ENCODE results near the gene ANKRD35.

Gene ANKRD35

GRCh38 chr1:145908653-145909052 lies 23.0 kb upstream of the ANKRD35 start:
- DNase-seq (no peak), ATAC-seq (replicated peaks) (no peak)
- H3K27me3 Mint-ChIP-seq, result no peaks in the 10 kb centered on the region
- no peak overlapping the region for H3K4me3 Mint-ChIP-seq
- H3K9me3 Mint-ChIP-seq, result no peaks in the 10 kb centered on the region
- peaks cover 40 to 50% of the 10 kb centered on the region in 2 donors for H3K36me3 Mint-ChIP-seq
- no peak overlapping the region for H3K27ac Mint-ChIP-seq
- H3K4me1 Mint-ChIP-seq, result peaks cover 14 to 22% of the 10 kb centered on the region in 2 donors

- DNase-seq, result no peak
- Mint-ChIP-seq H3K4me1 (peaks cover 7 to 13% of the 10 kb centered on the region in 2 donors), H3K36me3 (peaks cover 33 to 38% of the 10 kb centered on the region in 2 donors), H3K27me3 (no peaks in the 10 kb centered on the region), H3K27ac (no peak overlapping the region), H3K4me3 (no peak overlapping the region), H3K9me3 (no peaks in the 10 kb centered on the region)
- ATAC-seq (replicated peaks), result no peak
Observed at GRCh38 chr1:145906954-145907753, 21.5 kb upstream of the ANKRD35 start.

- no peaks in the 10 kb centered on the region for H3K4me1 Mint-ChIP-seq
- no peaks in the 10 kb centered on the region for H3K27me3 Mint-ChIP-seq
- ATAC-seq (replicated peaks), result no peak
- no peak overlapping the region for H3K27ac Mint-ChIP-seq
- H3K4me3 Mint-ChIP-seq, result no peak overlapping the region
- DNase-seq, result no peak
- no peaks in the 10 kb centered on the region for H3K9me3 Mint-ChIP-seq
- H3K36me3 Mint-ChIP-seq, result peaks cover 24 to 35% of the 10 kb centered on the region in 2 donors
Observed at GRCh38 chr1:145901312-145902021, 15.8 kb upstream of the ANKRD35 start.

- no peak for DNase-seq
- no peak overlapping the region for H3K4me3 Mint-ChIP-seq
- no peaks in the 10 kb centered on the region for H3K9me3 Mint-ChIP-seq
- no peak overlapping the region for H3K27ac Mint-ChIP-seq
- H3K27me3 Mint-ChIP-seq, result no peaks in the 10 kb centered on the region
- ATAC-seq (replicated peaks), result no peak
- H3K4me1 Mint-ChIP-seq, result no peaks in the 10 kb centered on the region
- peaks cover 28 to 35% of the 10 kb centered on the region in 2 donors for H3K36me3 Mint-ChIP-seq
Observed at GRCh38 chr1:145898756-145899155, 13.1 kb upstream of the ANKRD35 start.

- no peak overlapping the region for H3K27ac Mint-ChIP-seq
- ATAC-seq (replicated peaks) (no peak), DNase-seq (no peak)
- no peak overlapping the region for H3K4me3 Mint-ChIP-seq
- H3K27me3 Mint-ChIP-seq, result no peaks in the 10 kb centered on the region
- peaks cover 27 to 42% of the 10 kb centered on the region in 2 donors for H3K36me3 Mint-ChIP-seq
- H3K4me1 Mint-ChIP-seq, result no peaks in the 10 kb centered on the region
- no peaks in the 10 kb centered on the region for H3K9me3 Mint-ChIP-seq
Observed at GRCh38 chr1:145897969-145898368, 12.3 kb upstream of the ANKRD35 start.

- Mint-ChIP-seq H3K9me3 (no peaks in the 10 kb centered on the region), H3K36me3 (peaks cover 19 to 28% of the 10 kb centered on the region in 2 donors), H3K27me3 (no peaks in the 10 kb centered on the region), H3K27ac (no peak overlapping the region), H3K4me3 (no peak overlapping the region), H3K4me1 (no peaks in the 10 kb centered on the region)
- DNase-seq (no peak), ATAC-seq (replicated peaks) (no peak)
Observed at GRCh38 chr1:145895471-145895870, 9.8 kb upstream of the ANKRD35 start.

- Mint-ChIP-seq H3K27ac (no peak overlapping the region), H3K36me3 (peaks cover 16 to 25% of the 10 kb centered on the region in 2 donors), H3K9me3 (no peaks in the 10 kb centered on the region), H3K4me1 (no peaks in the 10 kb centered on the region), H3K4me3 (no peak overlapping the region), H3K27me3 (no peaks in the 10 kb centered on the region)
- no peak for ATAC-seq (replicated peaks)
- no peak for DNase-seq
Observed at GRCh38 chr1:145893306-145894055, 7.8 kb upstream of the ANKRD35 start.

GRCh38 chr1:145892486-145893087 lies 6.9 kb upstream of the ANKRD35 start:
- no peaks in the 10 kb centered on the region for H3K4me1 Mint-ChIP-seq
- no peak for ATAC-seq (replicated peaks)
- DNase-seq, result no peak
- no peak overlapping the region for H3K27ac Mint-ChIP-seq
- H3K27me3 Mint-ChIP-seq, result no peaks in the 10 kb centered on the region
- no peak overlapping the region for H3K4me3 Mint-ChIP-seq
- no peaks in the 10 kb centered on the region for H3K9me3 Mint-ChIP-seq
- peaks cover 13 to 21% of the 10 kb centered on the region in 2 donors for H3K36me3 Mint-ChIP-seq

- Mint-ChIP-seq H3K4me3 (no peak overlapping the region), H3K9me3 (no peaks in the 10 kb centered on the region), H3K27ac (no peak overlapping the region), H3K36me3 (peaks cover 10 to 14% of the 10 kb centered on the region in 2 donors), H3K4me1 (peaks cover under 1 to 1% of the 10 kb centered on the region in 2 donors), H3K27me3 (no peaks in the 10 kb centered on the region)
- ATAC-seq (replicated peaks), result peak; percentile 55 to 76
- DNase-seq, result peak; percentile 12
Observed at GRCh38 chr1:145891587-145892485, 6.2 kb upstream of the ANKRD35 start.

GRCh38 chr1:145891143-145891542 lies 5.5 kb upstream of the ANKRD35 start:
- H3K36me3 Mint-ChIP-seq, result peaks cover 6 to 9% of the 10 kb centered on the region in 2 donors
- ATAC-seq (replicated peaks), result no peak
- H3K9me3 Mint-ChIP-seq, result no peaks in the 10 kb centered on the region

GRCh38 chr1:145889722-145890121 lies 4.1 kb upstream of the ANKRD35 start:
- H3K27ac Mint-ChIP-seq, result no peak overlapping the region

More at GRCh38 chr1:145891143-145891542, 5.5 kb upstream of the ANKRD35 start:
- Mint-ChIP-seq H3K27me3 (no peaks in the 10 kb centered on the region), H3K4me1 (peaks cover 2 to 8% of the 10 kb centered on the region in 2 donors), H3K4me3 (no peak overlapping the region), H3K27ac (no peak overlapping the region)
- no peak for DNase-seq

GRCh38 chr1:145887631-145888030 lies 2.0 kb upstream of the ANKRD35 start:
- H3K36me3 Mint-ChIP-seq, result no peaks in the 10 kb centered on the region
- DNase-seq (no peak), ATAC-seq (replicated peaks) (no peak)
- peaks cover 12 to 31% of the 10 kb centered on the region in 2 donors for H3K4me1 Mint-ChIP-seq
- H3K27ac Mint-ChIP-seq, result no peak overlapping the region
- no peaks in the 10 kb centered on the region for H3K9me3 Mint-ChIP-seq
- peaks cover 15 to 21% of the 10 kb centered on the region in 2 donors for H3K27me3 Mint-ChIP-seq
- H3K4me3 Mint-ChIP-seq, result no peak overlapping the region

More at GRCh38 chr1:145889722-145890121, 4.1 kb upstream of the ANKRD35 start:
- Mint-ChIP-seq H3K4me3 (no peak overlapping the region), H3K36me3 (peaks cover 2 to 7% of the 10 kb centered on the region in 2 donors), H3K4me1 (peaks cover 9 to 23% of the 10 kb centered on the region in 2 donors), H3K27me3 (peaks cover 6 to 8% of the 10 kb centered on the region in 2 donors), H3K9me3 (no peaks in the 10 kb centered on the region)
- ATAC-seq (replicated peaks), result no peak
- no peak for DNase-seq

- DNase-seq (no peak), ATAC-seq (replicated peaks) (no peak)
- Mint-ChIP-seq H3K27me3 (peaks cover 16 to 21% of the 10 kb centered on the region in 2 donors), H3K36me3 (no peaks in the 10 kb centered on the region), H3K9me3 (no peaks in the 10 kb centered on the region), H3K4me3 (peak overlapping the region in 1 of 2 donors; percentile 55), H3K4me1 (peaks cover 12 to 36% of the 10 kb centered on the region in 2 donors), H3K27ac (peak overlapping the region; percentile 71)
Observed at GRCh38 chr1:145886816-145887215, 1.1 kb upstream of the ANKRD35 start.
